LNCaP clone FGC (cell line): ENCODE data around the gene RAB15.

Experiments used
- DNase-seq: peaks from one replicate; pipeline ENCODE4 v3.0.0-alpha.2; 2011; ENCODE audit warnings: low read depth
- H3K4me3 ChIP-seq: 2 replicates; pipeline ENCODE4 v1.5.1; 2011; ENCODE audit warnings: mild to moderate bottlenecking, low read depth, low read length, control low read depth
- CTCF ChIP-seq: IDR thresholded peaks from 2 replicates; pipeline ENCODE4 v1.5.1; 2012; ENCODE audit warnings: mild to moderate bottlenecking; ENCODE audit not compliant: control insufficient read depth, insufficient read depth; ENCODE audit errors: extremely low read depth

RAB15 gene

GRCh38 chr14:64968651-64969050, 3.5 kb downstream of the RAB15 start:
- no peak for TF ChIP-seq CTCF
- DNase-seq = no peak
- H3K4me3 ChIP-seq = no peak overlapping the region

GRCh38 chr14:64968167-64968566, 4.0 kb downstream of the RAB15 start:
- DNase-seq = no peak
- no peak for TF ChIP-seq CTCF
- H3K4me3 ChIP-seq = no peak overlapping the region

- no peak for TF ChIP-seq CTCF
- peak; percentile 80 for DNase-seq
- H3K4me3 ChIP-seq = no peak overlapping the region
Observed at GRCh38 chr14:64966976-64967375, 5.2 kb downstream of the RAB15 start.

- TF ChIP-seq CTCF = no peak
- H3K4me3 ChIP-seq = no peak overlapping the region
- no peak for DNase-seq
Observed at GRCh38 chr14:64965356-64966000, 6.7 kb downstream of the RAB15 start.

- no peak for DNase-seq
- TF ChIP-seq CTCF = no peak
- no peak overlapping the region for H3K4me3 ChIP-seq
Observed at GRCh38 chr14:64963611-64964010, 8.5 kb downstream of the RAB15 start.

GRCh38 chr14:64960762-64961276, 11.3 kb downstream of the RAB15 start:
- no peak for TF ChIP-seq CTCF
- peak; percentile 49 for DNase-seq

GRCh38 chr14:64958743-64959142, 13.4 kb downstream of the RAB15 start:
- no peak for TF ChIP-seq CTCF
- DNase-seq = no peak
- H3K4me3 ChIP-seq = no peak overlapping the region

More at GRCh38 chr14:64960762-64961276, 11.3 kb downstream of the RAB15 start:
- no peak overlapping the region for H3K4me3 ChIP-seq
